ENCODE measurements around the gene WFS1.

DNA sequence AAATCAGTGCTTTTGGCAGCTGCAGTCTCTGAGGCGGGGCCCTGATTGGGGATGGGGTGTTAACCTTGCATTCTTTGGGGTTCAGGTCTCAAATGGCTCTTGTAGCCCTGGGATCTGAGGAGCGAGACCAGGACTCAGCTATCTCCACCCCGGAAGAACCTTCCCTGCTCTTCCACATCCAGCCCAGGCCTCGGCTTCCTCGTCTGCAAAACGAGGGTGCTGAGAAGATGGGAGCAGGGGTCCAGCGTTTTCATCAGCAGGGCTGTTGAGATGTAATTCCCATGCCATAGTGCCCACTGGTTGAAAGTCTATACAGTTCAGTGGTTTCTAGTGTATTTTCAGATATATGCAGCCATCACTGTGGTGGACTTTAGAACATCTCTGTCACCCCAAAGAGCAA, 34.6 kb upstream of the WFS1 start:
- TF ChIP-seq, protein P1, sequence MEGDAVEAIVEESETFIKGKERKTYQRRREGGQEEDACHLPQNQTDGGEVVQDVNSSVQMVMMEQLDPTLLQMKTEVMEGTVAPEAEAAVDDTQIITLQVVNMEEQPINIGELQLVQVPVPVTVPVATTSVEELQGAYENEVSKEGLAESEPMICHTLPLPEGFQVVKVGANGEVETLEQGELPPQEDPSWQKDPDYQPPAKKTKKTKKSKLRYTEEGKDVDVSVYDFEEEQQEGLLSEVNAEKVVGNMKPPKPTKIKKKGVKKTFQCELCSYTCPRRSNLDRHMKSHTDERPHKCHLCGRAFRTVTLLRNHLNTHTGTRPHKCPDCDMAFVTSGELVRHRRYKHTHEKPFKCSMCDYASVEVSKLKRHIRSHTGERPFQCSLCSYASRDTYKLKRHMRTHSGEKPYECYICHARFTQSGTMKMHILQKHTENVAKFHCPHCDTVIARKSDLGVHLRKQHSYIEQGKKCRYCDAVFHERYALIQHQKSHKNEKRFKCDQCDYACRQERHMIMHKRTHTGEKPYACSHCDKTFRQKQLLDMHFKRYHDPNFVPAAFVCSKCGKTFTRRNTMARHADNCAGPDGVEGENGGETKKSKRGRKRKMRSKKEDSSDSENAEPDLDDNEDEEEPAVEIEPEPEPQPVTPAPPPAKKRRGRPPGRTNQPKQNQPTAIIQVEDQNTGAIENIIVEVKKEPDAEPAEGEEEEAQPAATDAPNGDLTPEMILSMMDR (conservative IDR thresholded peaks at IDR 0.05; ENCODE audit: low read depth, low read length): no peak
- TF ChIP-seq USF2 (IDR thresholded peaks at IDR 0.05; ENCODE audit: low read depth, low read length) (no peak), RFX5 (IDR thresholded peaks at IDR 0.05; ENCODE audit: low read depth, low read length) (no peak), MXI1 (IDR thresholded peaks at IDR 0.05; ENCODE audit: borderline replicate concordance, low read depth, low read length) (no peak)

Measured in IMR-90 (cell line).